Measurements from ENCODE around the gene EPS8L3. TPM values are rescaled to one million over a fixed set of nuclear protein-coding genes. Genes with fewer than 3 reads are reported as not detected.

The EPS8L3 gene
- total RNA-seq, 1 donor from 2014 or later: not detected

GRCh38 chr1:109793486-109794318 is 30.0 kb upstream of the EPS8L3 start:
- peak; percentile 72 for DNase-seq (ENCODE audit: low spot score)

DNA sequence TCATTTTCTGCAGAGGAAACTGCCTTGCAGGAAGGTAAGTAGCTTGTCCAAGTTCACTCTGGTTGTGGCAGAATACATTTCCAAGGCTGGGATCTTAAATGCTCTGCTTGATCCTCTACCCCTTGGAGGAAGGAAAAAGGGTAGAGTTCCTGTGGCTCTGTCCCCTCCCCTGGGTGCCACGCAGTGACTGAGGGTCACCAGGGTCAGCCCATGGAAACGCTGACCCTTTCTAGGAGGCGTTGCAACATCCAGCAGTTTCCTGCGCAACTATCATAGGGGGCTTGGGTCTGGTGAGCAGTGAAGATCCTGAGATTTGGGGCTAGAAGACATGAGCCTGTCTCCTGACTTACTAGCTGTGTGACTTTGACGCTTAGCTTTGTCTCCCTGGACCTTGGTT is 29.4 kb upstream of the EPS8L3 start:
- DNase-seq (ENCODE audit: low spot score): no peak

GRCh38 chr1:109792056-109792831 is 28.5 kb upstream of the EPS8L3 start:
- DNase-seq (ENCODE audit: low spot score): peak; percentile 95

- no peak for DNase-seq (ENCODE audit: low spot score)
Measured at GRCh38 chr1:109791495-109792043, 27.8 kb upstream of the EPS8L3 start.

DNA sequence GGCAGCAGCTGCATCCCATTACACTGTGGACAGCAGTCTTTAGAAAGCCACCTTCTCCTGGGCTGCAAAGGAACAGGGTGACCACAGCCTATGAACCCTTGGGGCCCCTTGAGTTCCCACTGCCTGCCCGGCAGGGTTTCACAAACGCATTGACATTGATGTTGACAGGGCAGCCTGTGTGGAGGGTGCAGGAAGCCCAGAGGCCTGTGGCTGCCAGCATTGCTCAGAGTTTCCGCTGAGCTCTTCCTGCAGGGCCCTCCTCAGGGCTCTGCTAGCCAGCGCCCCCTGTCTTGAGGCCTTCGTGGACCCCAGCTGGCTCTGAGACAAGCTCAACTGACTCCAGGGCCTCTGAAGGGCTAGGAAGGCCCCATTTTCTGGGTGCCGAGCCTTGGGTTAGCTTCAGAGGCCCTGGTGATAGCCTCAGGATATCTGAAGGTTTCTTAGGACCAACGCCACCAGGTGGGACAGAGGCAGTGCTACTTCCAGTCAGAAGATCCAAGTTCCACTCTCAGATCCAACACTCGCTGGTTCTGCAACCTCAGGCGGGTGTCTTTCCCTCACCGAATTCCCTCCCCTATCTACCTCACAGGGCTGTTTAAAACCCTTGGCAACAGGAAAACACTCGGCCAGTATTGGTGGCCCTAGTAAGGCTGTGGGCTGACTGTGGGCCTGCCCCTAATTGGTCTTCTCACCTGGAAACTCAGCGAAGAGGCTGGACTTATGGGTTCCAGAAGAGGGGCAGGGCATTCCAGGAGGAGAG is 27.2 kb upstream of the EPS8L3 start:
- peak; percentile 68 for DNase-seq (ENCODE audit: low spot score)

DNA sequence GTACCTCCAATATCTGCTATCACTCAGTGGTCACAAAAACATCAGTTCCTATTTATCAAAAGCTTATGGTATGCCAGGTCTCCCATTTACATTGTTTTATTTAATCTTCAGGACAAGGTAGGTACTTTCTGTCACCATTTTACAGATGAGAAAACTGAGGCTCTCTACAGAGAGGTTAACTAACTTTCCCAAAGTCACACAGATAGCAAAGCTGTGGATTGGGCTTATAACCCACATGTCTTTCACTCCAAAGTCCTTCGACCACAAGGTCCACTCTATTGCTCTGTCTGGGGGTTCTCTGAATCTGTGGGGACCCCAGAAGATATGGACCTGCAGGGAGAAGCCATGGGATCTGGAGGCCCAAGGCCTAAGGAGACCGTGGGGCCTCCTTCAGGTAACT is 26.6 kb upstream of the EPS8L3 start:
- no peak for DNase-seq (ENCODE audit: low spot score)

GRCh38 chr1:109789551-109790180 is 25.9 kb upstream of the EPS8L3 start:
- DNase-seq (ENCODE audit: low spot score): no peak

DNA sequence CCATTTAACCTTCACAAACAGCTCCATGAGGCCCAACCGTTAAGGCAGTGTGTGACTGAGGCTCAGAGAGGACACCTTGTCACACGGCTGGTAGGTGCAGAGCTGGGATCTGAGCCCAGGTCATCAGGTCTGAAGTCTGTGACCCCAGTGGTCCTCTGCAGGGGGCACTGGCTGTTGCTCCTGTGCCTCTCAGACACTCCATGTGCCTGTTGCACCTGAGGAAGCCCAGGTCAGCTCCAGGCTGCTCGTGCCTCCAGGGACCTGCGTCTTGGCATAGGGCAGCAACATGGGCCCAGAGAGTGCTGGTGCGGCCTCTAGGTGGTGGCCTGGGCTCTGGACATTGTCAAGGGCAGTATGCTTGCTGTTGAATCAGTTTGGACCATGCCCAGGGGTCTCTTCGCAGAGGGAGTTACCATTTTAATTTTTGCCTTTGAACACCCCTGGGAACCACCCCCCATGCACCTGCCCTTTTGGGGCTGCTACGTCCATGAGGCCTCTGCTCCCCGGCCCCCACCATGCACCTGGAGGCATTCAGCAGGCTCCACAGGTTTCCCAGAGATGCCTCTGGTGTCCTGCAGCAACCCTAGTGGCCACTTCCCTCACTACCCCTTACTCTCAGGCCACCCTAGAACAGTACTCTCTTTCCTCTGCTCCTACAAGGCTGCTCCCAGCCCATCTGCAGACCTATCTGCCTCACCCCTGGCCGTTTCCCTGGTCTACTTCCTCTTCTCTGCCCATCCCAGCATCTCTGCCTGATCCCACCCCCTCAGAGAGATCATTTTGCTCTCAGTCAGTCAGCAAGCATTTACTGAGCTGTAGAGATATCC is 25.2 kb upstream of the EPS8L3 start:
- DNase-seq (ENCODE audit: low spot score): no peak

- no peak for DNase-seq (ENCODE audit: low spot score)
Measured at GRCh38 chr1:109787845-109788601, 24.3 kb upstream of the EPS8L3 start.

DNA sequence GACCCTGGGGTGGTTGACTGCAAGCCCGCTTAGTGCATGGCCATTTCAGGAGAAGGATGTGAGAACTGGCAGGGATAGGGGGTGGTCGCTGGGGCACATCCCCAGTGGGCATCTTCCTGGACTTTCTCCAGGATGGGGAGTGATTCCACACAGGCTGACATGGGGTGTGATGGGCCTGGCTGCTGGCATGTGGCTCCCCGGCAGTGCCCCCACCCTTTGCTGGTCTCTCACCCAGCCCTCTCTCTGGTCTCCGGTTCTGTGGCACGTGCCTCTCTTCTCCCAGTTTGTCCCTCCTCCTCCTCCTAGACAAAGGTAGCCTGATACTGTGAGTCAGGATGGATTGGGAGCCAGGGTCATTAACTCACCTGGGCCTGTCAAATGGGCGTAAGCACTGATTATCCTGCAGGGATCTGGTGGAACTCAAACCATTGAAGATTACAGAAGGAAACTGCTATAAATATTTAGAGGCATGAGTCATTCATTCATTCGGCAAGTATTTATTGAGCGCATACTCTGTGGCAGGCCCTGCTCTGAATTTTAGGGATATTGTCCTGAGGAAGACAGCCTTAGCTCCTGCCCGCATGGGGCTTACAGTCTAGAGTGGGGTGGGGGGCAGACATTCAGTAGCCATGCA is 23.6 kb upstream of the EPS8L3 start:
- DNase-seq (ENCODE audit: low spot score): no peak

DNA sequence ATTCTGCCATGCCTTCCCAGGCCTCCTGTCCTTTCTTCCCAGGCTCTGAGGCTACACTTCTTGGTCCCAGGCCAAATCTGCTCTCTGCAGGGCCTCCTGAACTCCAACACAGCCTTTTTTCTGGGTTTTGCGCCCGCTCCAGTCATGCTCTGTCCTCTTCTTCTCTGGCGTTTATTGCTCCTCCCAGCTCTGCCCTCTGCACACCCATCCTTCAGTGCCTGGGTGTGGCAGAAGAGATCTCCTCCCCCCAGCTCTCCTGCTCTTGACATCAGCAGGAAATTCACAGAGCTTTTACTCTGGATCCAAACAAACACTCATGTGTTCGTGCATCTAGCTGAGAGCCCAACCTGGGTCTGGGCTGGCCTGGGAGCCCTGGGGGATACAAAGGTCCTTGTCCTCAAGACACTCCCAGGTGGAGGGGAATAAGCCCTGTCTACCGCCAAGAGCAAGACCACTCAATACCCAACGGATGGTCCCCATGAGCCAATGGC is 22.9 kb upstream of the EPS8L3 start:
- peak; percentile 93 for DNase-seq (ENCODE audit: low spot score)

DNA sequence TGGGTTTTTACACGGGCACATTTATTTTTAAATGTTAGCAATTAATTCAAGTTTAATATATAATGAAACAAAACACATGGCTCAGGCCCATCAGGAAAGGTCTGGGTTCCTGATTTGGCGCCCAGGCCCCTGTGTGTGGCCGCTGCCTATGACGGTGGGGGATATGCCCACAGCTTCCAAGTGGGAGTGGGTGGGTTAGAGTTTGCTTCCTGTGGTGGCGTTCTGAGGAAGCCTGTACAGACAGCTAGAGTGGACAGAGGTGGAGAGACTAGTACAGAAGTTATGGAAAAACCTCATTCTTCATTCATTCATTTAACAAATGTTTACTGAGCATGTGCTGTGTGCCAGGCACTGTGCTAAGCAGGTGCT is 22.4 kb upstream of the EPS8L3 start:
- DNase-seq (ENCODE audit: low spot score): no peak

- DNase-seq (ENCODE audit: low spot score): no peak
Measured at GRCh38 chr1:109785446-109786111, 21.9 kb upstream of the EPS8L3 start.

- DNase-seq (ENCODE audit: low spot score): no peak
Measured at GRCh38 chr1:109784551-109785252, 21.0 kb upstream of the EPS8L3 start.

DNA sequence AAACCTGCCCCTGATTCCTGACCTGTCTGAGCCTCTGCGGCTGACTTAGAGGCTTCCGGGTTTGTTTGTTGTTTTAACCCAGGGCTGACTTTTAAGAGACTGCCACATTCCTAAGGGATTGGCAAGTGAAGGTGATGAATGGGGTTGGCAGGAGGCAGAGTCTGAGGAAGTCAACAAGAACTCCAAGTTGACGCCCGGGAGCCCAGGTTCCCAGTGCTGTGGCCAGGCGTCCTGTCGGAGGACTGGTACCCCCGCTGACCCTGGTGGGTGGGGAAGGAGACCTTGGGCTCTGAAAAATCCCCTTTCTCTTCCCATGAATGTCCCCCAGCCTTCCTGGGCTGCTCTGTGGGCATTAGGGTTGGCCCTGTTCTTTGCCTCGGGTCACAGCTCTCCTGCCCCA is 19.7 kb upstream of the EPS8L3 start:
- DNase-seq (ENCODE audit: low spot score): peak; percentile 63

DNA sequence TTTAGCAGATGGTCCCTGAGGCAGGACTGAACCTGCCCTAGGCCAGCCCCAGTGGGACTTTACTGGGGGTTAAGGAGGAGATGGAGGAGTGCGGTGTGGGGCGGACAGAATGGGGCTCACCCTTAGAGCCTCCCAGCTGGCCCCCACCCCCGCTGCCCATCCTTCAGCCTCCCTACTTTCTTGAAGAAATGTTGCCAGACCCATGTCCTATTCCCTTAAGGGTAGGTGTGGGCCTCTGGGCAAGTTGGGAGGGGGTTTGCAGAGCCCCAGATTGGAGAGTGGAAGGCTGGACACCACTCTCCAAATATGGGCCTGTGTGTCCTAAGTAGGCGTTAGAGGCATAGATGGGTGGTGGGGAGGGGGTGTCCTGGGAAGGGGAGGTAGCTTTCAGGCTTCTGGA is 19.2 kb upstream of the EPS8L3 start:
- no peak for DNase-seq (ENCODE audit: low spot score)

DNA sequence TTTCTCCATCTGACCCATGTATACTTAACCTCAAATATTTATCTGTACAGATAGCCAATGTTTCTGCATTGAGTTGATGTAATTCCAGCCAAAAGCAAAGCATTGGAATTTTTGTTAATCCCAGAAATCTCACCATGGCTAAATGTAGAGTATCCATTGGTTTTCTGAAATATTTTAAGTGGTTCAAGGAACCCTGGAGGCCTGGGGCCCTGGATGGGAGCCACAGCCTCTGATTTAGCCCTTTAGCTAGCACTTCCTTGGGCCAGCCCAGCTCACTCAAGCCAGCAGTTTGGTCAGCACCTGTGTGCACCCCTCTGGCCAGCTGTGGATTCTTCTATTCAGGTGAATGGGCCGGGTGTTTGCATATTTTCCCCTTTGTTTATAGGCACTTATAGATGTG is 18.8 kb upstream of the EPS8L3 start:
- peak; percentile 88 for DNase-seq (ENCODE audit: low spot score)

DNA sequence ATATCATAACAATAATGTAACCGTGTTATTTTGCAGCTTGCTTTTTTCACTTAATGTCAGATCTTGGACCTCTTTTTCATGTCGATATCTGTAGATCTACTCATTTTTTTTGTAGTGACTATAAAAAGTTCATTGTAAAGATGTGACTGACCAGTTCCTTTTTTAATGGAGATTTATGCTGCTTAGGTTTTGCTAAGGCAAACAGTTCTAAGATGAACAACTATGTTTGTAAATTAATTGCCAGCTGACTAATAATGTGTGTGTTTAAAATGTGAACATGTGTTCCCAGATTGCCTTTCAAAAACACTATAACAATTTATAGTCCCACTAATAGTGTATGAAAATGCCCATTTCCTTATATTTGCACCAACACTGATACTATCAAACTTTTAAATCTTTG is 18.1 kb upstream of the EPS8L3 start:
- no peak for DNase-seq (ENCODE audit: low spot score)
